ENCODE data around the gene ACAD8.

GRCh38 chr11:134233729-134234179 is 19.6 kb upstream of the ACAD8 start:
- no peak for TF ChIP-seq CTCF (conservative IDR thresholded peaks at IDR 0.05; ENCODE audit: low read depth, low read length)
- no peak for TF ChIP-seq EZH2 (IDR thresholded peaks at IDR 0.05; ENCODE audit: borderline replicate concordance, low read depth, low read length, poor library complexity, severe bottlenecking)

Data from A673 (cell line).